Vagina (tissue), 2 donors: Measurements from ENCODE around the gene POU2F1. TPM values are rescaled to one million over a fixed set of nuclear protein-coding genes. Genes with fewer than 3 reads are reported as not detected.

Experiments used
- DNase-seq, 2 donors: peaks; one replicate each; pipeline ENCODE4 v3.0.0-alpha.2; 2017; ENCODE audit errors: extremely low spot score in 2 of 2
- H3K27ac ChIP-seq: fragments of 200-600 bp; sonication (generic); one replicate; pipeline ENCODE4 v1.5.1; 2019
- H3K27me3 ChIP-seq: fragments of 200-600 bp; sonication (generic); one replicate; pipeline ENCODE4 v1.5.1; 2019
- H3K36me3 ChIP-seq, 2 donors: fragments of 200-600 bp; sonication (generic); one replicate each; pipeline ENCODE4 v1.5.1; 2017 to 2019
- H3K4me1 ChIP-seq: fragments of 200-600 bp; sonication (generic); one replicate; pipeline ENCODE4 v1.5.1; 2019
- H3K4me3 ChIP-seq, 2 donors: fragments of 200-600 bp; sonication (generic); 1 replicate in 1 of 2; 2 replicates in 1 of 2; pipeline ENCODE4 v1.5.1; 2016 to 2019
- H3K9me3 ChIP-seq: fragments of 200-600 bp; sonication (generic); one replicate; pipeline ENCODE4 v1.5.1; 2019
- CTCF ChIP-seq, 3 experiments: fragments of 450-650 bp in 2 of 3; fragments of 200-600 bp in 1 of 3; sonication (generic) in 1 of 3; IDR thresholded peaks; one replicate each; pipeline ENCODE4 v1.5.1; 2017 to 2019; ENCODE audit warnings: antibody characterized with exemption in 3 of 3, mild to moderate bottlenecking in 2 of 3, moderate library complexity in 2 of 3
- POLR2A ChIP-seq, 2 donors: fragments of 450-650 bp; IDR thresholded peaks; one replicate each; pipeline ENCODE4 v1.6.1; 2017; ENCODE audit warnings: antibody characterized with exemption in 2 of 2, mild to moderate bottlenecking in 2 of 2, moderate library complexity in 2 of 2
- POLR2AphosphoS5 ChIP-seq, 2 donors: sonication (generic); formaldehyde crosslinking; IDR thresholded peaks; one replicate each; pipeline ENCODE4 v1.9.0; 2017; ENCODE audit warnings: antibody characterized with exemption in 2 of 2, mild to moderate bottlenecking in 2 of 2, low read depth in 1 of 2; ENCODE audit not compliant: insufficient read depth in 1 of 2
- intact Hi-C: fragments of 100-400 bp; cut with DNase I; formaldehyde crosslinking; loops from one replicate; pipeline ENCODE4 v1.15.1; 2023
- total RNA-seq: library from RNA; depleted of rRNA; stranded (reverse); fragments of >200 nt; gene quantifications from one replicate; pipeline ENCODE4 v1.2.3, GENCODE V29; 2016

POU2F1 gene
- total RNA-seq, 1 donor from 2014 or later, result 10.8 TPM

- Histone ChIP-seq H3K36me3 (peaks cover 0 to 24% of the 10 kb centered on the region in 2 donors), H3K9me3 (no peaks in the 10 kb centered on the region)
- intact Hi-C loops, result no loop called here
Measured at GRCh38 chr1:167416506-167416905, 195.8 kb downstream of the POU2F1 start.

GRCh38 chr1:167418391-167418790, 197.7 kb downstream of the POU2F1 start:
- intact Hi-C loops, result no loop called here
- Histone ChIP-seq H3K4me3 (no peak overlapping the region), H3K9me3 (no peaks in the 10 kb centered on the region), H3K27me3 (no peaks in the 10 kb centered on the region), H3K27ac (no peak overlapping the region), H3K4me1 (peaks cover 4% of the 10 kb centered on the region), H3K36me3 (peaks cover 0 to 13% of the 10 kb centered on the region in 2 donors)
- no peak for DNase-seq
- TF ChIP-seq POLR2AphosphoS5 (IDR thresholded peaks at IDR 0.05; ENCODE audit: insufficient read depth in 1 of 2, low read depth in 1 of 2), result no peak
- no peak for TF ChIP-seq POLR2A (IDR thresholded peaks at IDR 0.05)
- TF ChIP-seq CTCF (IDR thresholded peaks at IDR 0.05), result no peak

More at GRCh38 chr1:167416506-167416905, 195.8 kb downstream of the POU2F1 start:
- H3K4me1 ChIP-seq, result no peaks in the 10 kb centered on the region
- DNase-seq, result no peak
- no peak overlapping the region for H3K27ac ChIP-seq
- no peak overlapping the region for H3K4me3 ChIP-seq
- H3K27me3 ChIP-seq, result no peaks in the 10 kb centered on the region
- TF ChIP-seq POLR2AphosphoS5 (IDR thresholded peaks at IDR 0.05; ENCODE audit: insufficient read depth in 1 of 2, low read depth in 1 of 2) (no peak), POLR2A (IDR thresholded peaks at IDR 0.05) (no peak), CTCF (IDR thresholded peaks at IDR 0.05) (no peak)

GRCh38 chr1:167419245-167419644, 198.6 kb downstream of the POU2F1 start:
- Histone ChIP-seq H3K36me3 (peaks cover 0 to 13% of the 10 kb centered on the region in 2 donors), H3K4me1 (peaks cover 10% of the 10 kb centered on the region), H3K27me3 (no peaks in the 10 kb centered on the region), H3K4me3 (no peak overlapping the region), H3K9me3 (no peaks in the 10 kb centered on the region), H3K27ac (no peak overlapping the region)
- intact Hi-C loops, result no loop called here
- DNase-seq, result no peak
- TF ChIP-seq POLR2AphosphoS5 (IDR thresholded peaks at IDR 0.05; ENCODE audit: insufficient read depth in 1 of 2, low read depth in 1 of 2), result no peak

GRCh38 chr1:167420510-167420909, 199.8 kb downstream of the POU2F1 start:
- no peaks in the 10 kb centered on the region for H3K27me3 ChIP-seq
- H3K4me3 ChIP-seq, result no peak overlapping the region

GRCh38 chr1:167423684-167424619, 203.3 kb downstream of the POU2F1 start:
- no peaks in the 10 kb centered on the region for H3K9me3 ChIP-seq
- no peak for DNase-seq
- TF ChIP-seq POLR2AphosphoS5 (IDR thresholded peaks at IDR 0.05; ENCODE audit: insufficient read depth in 1 of 2, low read depth in 1 of 2) (no peak), POLR2A (IDR thresholded peaks at IDR 0.05) (no peak), CTCF (IDR thresholded peaks at IDR 0.05) (no peak)
- intact Hi-C loops, result no loop called here
- H3K4me3 ChIP-seq, result no peak overlapping the region
- H3K27me3 ChIP-seq, result no peaks in the 10 kb centered on the region
- no peaks in the 10 kb centered on the region for H3K36me3 ChIP-seq
- H3K27ac ChIP-seq, result no peak overlapping the region
- H3K4me1 ChIP-seq, result peaks cover 21% of the 10 kb centered on the region

More at GRCh38 chr1:167420510-167420909, 199.8 kb downstream of the POU2F1 start:
- intact Hi-C loops, result no loop called here
- TF ChIP-seq POLR2A (IDR thresholded peaks at IDR 0.05), result no peak
- TF ChIP-seq CTCF (IDR thresholded peaks at IDR 0.05), result no peak
- no peak for TF ChIP-seq POLR2AphosphoS5 (IDR thresholded peaks at IDR 0.05; ENCODE audit: insufficient read depth in 1 of 2, low read depth in 1 of 2)
- Histone ChIP-seq H3K27ac (no peak overlapping the region), H3K36me3 (peaks cover 0 to 13% of the 10 kb centered on the region in 2 donors), H3K4me1 (peaks cover 10% of the 10 kb centered on the region), H3K9me3 (no peaks in the 10 kb centered on the region)
- DNase-seq, result no peak
